HEK293 (cell line): ENCODE results near the gene PDP2.

Experiments used
- HOXC10 ChIP-seq: sonication (generic); formaldehyde crosslinking; IDR thresholded peaks from 2 replicates; pipeline ENCODE4 v1.8.1; 2023; ENCODE audit warnings: mild to moderate bottlenecking, missing genetic modification reagents
- TCF7L2 ChIP-seq: IDR thresholded peaks from 2 replicates; pipeline ENCODE4 v1.6.1; 2011; ENCODE audit warnings: low read depth, mild to moderate bottlenecking, inconsistent platforms, low read length, moderate library complexity, borderline replicate concordance
- YY1 ChIP-seq: fragments of 450-650 bp; formaldehyde crosslinking; IDR thresholded peaks from 2 replicates; pipeline ENCODE4 v1.5.1; 2018; ENCODE audit warnings: missing biosample characterization, missing genetic modification characterization
- ZBTB7A ChIP-seq: fragments of 450-650 bp; formaldehyde crosslinking; IDR thresholded peaks from 2 replicates; pipeline ENCODE4 v1.5.1; 2016; ENCODE audit warnings: low read depth, missing biosample characterization, missing genetic modification characterization
- TF ChIP-seq, protein P1 (sequence below): fragments of 450-650 bp; formaldehyde crosslinking; IDR thresholded peaks from 2 replicates; pipeline ENCODE4 v1.5.1; 2016; ENCODE audit warnings: missing biosample characterization, missing genetic modification characterization
- TF ChIP-seq, protein P2 (sequence below): fragments of 450-650 bp; formaldehyde crosslinking; conservative IDR thresholded peaks from 2 replicates; pipeline ENCODE4 v1.5.1; 2016; ENCODE audit warnings: low read depth, missing biosample characterization, missing genetic modification characterization

DNA sequence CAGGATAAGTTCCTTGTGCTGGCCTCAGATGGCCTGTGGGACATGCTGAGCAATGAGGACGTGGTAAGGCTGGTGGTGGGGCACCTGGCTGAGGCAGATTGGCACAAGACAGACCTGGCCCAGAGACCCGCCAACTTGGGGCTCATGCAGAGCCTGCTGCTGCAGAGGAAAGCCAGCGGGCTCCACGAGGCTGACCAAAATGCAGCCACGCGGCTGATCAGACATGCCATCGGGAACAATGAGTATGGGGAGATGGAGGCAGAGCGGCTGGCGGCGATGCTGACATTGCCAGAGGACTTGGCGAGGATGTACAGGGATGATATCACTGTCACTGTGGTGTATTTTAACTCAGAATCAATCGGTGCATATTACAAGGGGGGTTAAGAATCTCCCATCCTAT, 5.2 kb downstream of the PDP2 start:
- TF ChIP-seq, protein P1, sequence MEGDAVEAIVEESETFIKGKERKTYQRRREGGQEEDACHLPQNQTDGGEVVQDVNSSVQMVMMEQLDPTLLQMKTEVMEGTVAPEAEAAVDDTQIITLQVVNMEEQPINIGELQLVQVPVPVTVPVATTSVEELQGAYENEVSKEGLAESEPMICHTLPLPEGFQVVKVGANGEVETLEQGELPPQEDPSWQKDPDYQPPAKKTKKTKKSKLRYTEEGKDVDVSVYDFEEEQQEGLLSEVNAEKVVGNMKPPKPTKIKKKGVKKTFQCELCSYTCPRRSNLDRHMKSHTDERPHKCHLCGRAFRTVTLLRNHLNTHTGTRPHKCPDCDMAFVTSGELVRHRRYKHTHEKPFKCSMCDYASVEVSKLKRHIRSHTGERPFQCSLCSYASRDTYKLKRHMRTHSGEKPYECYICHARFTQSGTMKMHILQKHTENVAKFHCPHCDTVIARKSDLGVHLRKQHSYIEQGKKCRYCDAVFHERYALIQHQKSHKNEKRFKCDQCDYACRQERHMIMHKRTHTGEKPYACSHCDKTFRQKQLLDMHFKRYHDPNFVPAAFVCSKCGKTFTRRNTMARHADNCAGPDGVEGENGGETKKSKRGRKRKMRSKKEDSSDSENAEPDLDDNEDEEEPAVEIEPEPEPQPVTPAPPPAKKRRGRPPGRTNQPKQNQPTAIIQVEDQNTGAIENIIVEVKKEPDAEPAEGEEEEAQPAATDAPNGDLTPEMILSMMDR (tag by site-specific recombination), result no peak
- TF ChIP-seq, protein P2, sequence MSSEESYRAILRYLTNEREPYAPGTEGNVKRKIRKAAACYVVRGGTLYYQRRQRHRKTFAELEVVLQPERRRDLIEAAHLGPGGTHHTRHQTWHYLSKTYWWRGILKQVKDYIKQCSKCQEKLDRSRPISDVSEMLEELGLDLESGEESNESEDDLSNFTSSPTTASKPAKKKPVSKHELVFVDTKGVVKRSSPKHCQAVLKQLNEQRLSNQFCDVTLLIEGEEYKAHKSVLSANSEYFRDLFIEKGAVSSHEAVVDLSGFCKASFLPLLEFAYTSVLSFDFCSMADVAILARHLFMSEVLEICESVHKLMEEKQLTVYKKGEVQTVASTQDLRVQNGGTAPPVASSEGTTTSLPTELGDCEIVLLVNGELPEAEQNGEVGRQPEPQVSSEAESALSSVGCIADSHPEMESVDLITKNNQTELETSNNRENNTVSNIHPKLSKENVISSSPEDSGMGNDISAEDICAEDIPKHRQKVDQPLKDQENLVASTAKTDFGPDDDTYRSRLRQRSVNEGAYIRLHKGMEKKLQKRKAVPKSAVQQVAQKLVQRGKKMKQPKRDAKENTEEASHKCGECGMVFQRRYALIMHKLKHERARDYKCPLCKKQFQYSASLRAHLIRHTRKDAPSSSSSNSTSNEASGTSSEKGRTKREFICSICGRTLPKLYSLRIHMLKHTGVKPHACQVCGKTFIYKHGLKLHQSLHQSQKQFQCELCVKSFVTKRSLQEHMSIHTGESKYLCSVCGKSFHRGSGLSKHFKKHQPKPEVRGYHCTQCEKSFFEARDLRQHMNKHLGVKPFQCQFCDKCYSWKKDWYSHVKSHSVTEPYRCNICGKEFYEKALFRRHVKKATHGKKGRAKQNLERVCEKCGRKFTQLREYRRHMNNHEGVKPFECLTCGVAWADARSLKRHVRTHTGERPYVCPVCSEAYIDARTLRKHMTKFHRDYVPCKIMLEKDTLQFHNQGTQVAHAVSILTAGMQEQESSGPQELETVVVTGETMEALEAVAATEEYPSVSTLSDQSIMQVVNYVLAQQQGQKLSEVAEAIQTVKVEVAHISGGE, result no peak
- no peak for TF ChIP-seq HOXC10 (CRISPR knock-in tag)
- TF ChIP-seq TCF7L2, result no peak
- TF ChIP-seq YY1 (tag by site-specific recombination), result no peak
- no peak for TF ChIP-seq ZBTB7A (tag by site-specific recombination)
